Sigmoid colon (tissue), 4 donors: Measurements from ENCODE around the gene PMP22.

Source experiments
- EP300 ChIP-seq, 4 donors: sonication (generic); formaldehyde crosslinking; IDR thresholded peaks; one replicate each; pipeline ENCODE4 v1.6.1; 2017; ENCODE audit warnings: antibody characterized with exemption in 4 of 4
- POLR2A ChIP-seq, 2 donors: fragments of 450-650 bp; IDR thresholded peaks; one replicate each; pipeline ENCODE4 v1.6.1; 2016; ENCODE audit warnings: antibody characterized with exemption in 2 of 2, mild to moderate bottlenecking in 2 of 2, moderate library complexity in 2 of 2
- POLR2AphosphoS5 ChIP-seq, 4 donors: sonication (generic); formaldehyde crosslinking; IDR thresholded peaks; one replicate each; pipeline ENCODE4 v1.6.1; 2017; ENCODE audit warnings: antibody characterized with exemption in 4 of 4
- TF ChIP-seq, protein P1 (sequence below), 4 experiments: fragments of 450-650 bp in 3 of 4; fragments of 200-600 bp in 1 of 4; IDR thresholded peaks; one replicate each; pipeline ENCODE4 v1.5.1; 2016 to 2019; ENCODE audit warnings: antibody characterized with exemption in 4 of 4, mild to moderate bottlenecking in 3 of 4, moderate library complexity in 2 of 4

DNA sequence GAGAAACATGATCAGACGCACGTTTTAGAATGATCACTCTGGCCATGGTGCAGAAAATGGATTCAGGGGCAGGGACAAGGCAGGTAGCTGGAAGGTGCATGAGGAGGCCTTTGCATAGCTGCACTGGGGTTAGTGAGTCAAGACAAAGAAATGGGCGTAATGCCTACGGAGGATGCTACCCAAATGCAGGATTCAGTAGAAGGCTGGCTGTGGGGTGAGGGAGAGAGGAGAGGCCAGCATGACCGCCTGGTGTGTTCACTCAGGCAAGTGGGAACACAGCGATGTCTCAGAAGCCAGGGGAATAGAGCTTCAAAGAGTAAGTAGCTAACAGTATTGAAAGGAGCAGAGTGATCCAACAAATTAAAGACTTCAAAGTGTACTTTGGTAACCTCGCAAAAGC lies 31.2 kb downstream of the PMP22 start:
- TF ChIP-seq, protein P1, sequence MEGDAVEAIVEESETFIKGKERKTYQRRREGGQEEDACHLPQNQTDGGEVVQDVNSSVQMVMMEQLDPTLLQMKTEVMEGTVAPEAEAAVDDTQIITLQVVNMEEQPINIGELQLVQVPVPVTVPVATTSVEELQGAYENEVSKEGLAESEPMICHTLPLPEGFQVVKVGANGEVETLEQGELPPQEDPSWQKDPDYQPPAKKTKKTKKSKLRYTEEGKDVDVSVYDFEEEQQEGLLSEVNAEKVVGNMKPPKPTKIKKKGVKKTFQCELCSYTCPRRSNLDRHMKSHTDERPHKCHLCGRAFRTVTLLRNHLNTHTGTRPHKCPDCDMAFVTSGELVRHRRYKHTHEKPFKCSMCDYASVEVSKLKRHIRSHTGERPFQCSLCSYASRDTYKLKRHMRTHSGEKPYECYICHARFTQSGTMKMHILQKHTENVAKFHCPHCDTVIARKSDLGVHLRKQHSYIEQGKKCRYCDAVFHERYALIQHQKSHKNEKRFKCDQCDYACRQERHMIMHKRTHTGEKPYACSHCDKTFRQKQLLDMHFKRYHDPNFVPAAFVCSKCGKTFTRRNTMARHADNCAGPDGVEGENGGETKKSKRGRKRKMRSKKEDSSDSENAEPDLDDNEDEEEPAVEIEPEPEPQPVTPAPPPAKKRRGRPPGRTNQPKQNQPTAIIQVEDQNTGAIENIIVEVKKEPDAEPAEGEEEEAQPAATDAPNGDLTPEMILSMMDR (IDR thresholded peaks at IDR 0.05): no peak
- TF ChIP-seq POLR2A (IDR thresholded peaks at IDR 0.05) (no peak), POLR2AphosphoS5 (IDR thresholded peaks at IDR 0.05) (no peak), EP300 (IDR thresholded peaks at IDR 0.05) (no peak)
